T-cell (primary cell): Measurements from ENCODE around the gene PRTN3. TPM values are rescaled to one million over a fixed set of nuclear protein-coding genes. Genes with fewer than 3 reads are reported as not detected.
"Not testable (repeated sequence)": the region's sequence is repeated elsewhere in the genome, so short reads cannot be mapped to it uniquely, and the experiment has no call there.

Source experiments
- ATAC-seq, 4 experiments: fragments of 200-7000 bp in 3 of 4; fragments of 150-1000 bp in 1 of 4; cut with Tn5 transposase; replicated peaks in 1 of 4; 1 replicate in 3 of 4; 2 replicates in 1 of 4; pipeline ENCODE4 v1.10.0; 2021; ENCODE audit warnings: moderate library complexity in 3 of 4, mild to moderate bottlenecking in 2 of 4, moderate number of reproducible peaks in 1 of 4
- CTCF ChIA-PET, 2 donors: fragments of 300-600 bp; sonication (Branson Sonifier 250); formaldehyde crosslinking; loops; one replicate each; lab custom pipeline; 2022; ENCODE audit warnings: antibody characterized with exemption in 2 of 2; lab: Charles Lee
- POLR2A ChIA-PET, 2 donors: fragments of 300-600 bp; sonication (Branson Sonifier 250); formaldehyde crosslinking; loops; one replicate each; lab custom pipeline; 2022; ENCODE audit warnings: antibody characterized with exemption in 2 of 2; lab: Charles Lee
- DNase-seq, 35 experiments: peaks; one replicate each; pipeline versions ENCODE4 v3.0.0 to v3.0.0-alpha.2; 2013 to 2023
- H3K27ac ChIP-seq: one replicate; pipeline ENCODE4 v1.5.1; 2013; ENCODE audit warnings: low read length
- H3K27me3 ChIP-seq, 2 experiments: replicated peaks in 1 of 2; 1 replicate in 1 of 2; 2 replicates in 1 of 2; pipeline versions ENCODE4 v1.6.1 to v1.7.0; 2013; ENCODE audit warnings: low read length in 1 of 2, mixed read lengths in 1 of 2; ENCODE audit not compliant: control insufficient read depth in 2 of 2, insufficient read depth in 2 of 2; ENCODE audit errors: extremely low read depth in 1 of 2
- H3K36me3 ChIP-seq, 2 donors: 1 replicate in 1 of 2; 2 replicates in 1 of 2; pipeline versions ENCODE4 v1.6.1 to v1.7.0; 2013; ENCODE audit warnings: low read length in 1 of 2; ENCODE audit not compliant: control insufficient read depth in 2 of 2, insufficient read depth in 1 of 2; ENCODE audit errors: extremely low read depth in 1 of 2
- H3K4me1 ChIP-seq, 2 experiments: 1 replicate in 1 of 2; 2 replicates in 1 of 2; pipeline versions ENCODE4 v1.6.1 to v1.7.0; 2013; ENCODE audit warnings: low read length in 2 of 2, mixed read lengths in 1 of 2; ENCODE audit not compliant: insufficient read depth in 2 of 2, control insufficient read depth in 1 of 2; ENCODE audit errors: extremely low read depth in 1 of 2
- H3K4me3 ChIP-seq, 2 donors: 1 replicate in 1 of 2; 2 replicates in 1 of 2; pipeline versions ENCODE4 v1.5.1 to v1.7.0; 2013; ENCODE audit warnings: mild to moderate bottlenecking in 2 of 2, low read length in 1 of 2, moderate library complexity in 1 of 2; ENCODE audit not compliant: control insufficient read depth in 1 of 2; ENCODE audit errors: extremely low read depth in 1 of 2
- H3K9me3 ChIP-seq: 2 replicates; pipeline ENCODE4 v1.7.0; 2013
- H3K27ac Mint-ChIP-seq, 2 donors: one replicate each; pipeline ENCODE4 v1.8.0; 2020 to 2021; ENCODE audit warnings: mild to moderate bottlenecking in 2 of 2, mixed read lengths in 2 of 2
- H3K27me3 Mint-ChIP-seq, 2 donors: one replicate each; pipeline ENCODE4 v1.8.0; 2021 to 2022; ENCODE audit warnings: mixed read lengths in 2 of 2
- H3K36me3 Mint-ChIP-seq: one replicate; pipeline ENCODE4 v1.8.0; 2021; ENCODE audit warnings: mixed read lengths
- H3K4me1 Mint-ChIP-seq, 3 donors: one replicate each; pipeline ENCODE4 v1.8.0; 2020 to 2022; ENCODE audit warnings: mixed read lengths in 3 of 3, mild to moderate bottlenecking in 1 of 3
- H3K4me3 Mint-ChIP-seq, 3 donors: one replicate each; pipeline ENCODE4 v1.8.0; 2020 to 2022; ENCODE audit warnings: mild to moderate bottlenecking in 3 of 3, mixed read lengths in 3 of 3, moderate library complexity in 3 of 3
- H3K9me3 Mint-ChIP-seq, 3 donors: one replicate each; pipeline ENCODE4 v1.8.0; 2020 to 2022; ENCODE audit warnings: mixed read lengths in 3 of 3
- WGBS: methylation state at CpG from one replicate; pipeline ENCODE4 v1.1.5; 2013; ENCODE audit warnings: missing lambda C conversion rate; ENCODE audit not compliant: insufficient coverage; 5-methylcytosine and 5-hydroxymethylcytosine counted together
- total RNA-seq, 35 experiments: library from RNA in 6 of 35; stranded (reverse) in 6 of 35; fragments of 120-200 nt in 1 of 35; gene quantifications; one replicate each; pipeline versions ENCODE4 v1.2.1 to v1.2.4 and lab custom pipeline; 2013 to 2026

The PRTN3 gene
- total RNA-seq, 5 donors from 2014 or later (not counting 1 experiment from before 2014, with no cell fraction given): 0.50 TPM; not detected in 4

GRCh38 chr19:876089-876488 lies 35.3 kb downstream of the PRTN3 start:
- Histone ChIP-seq H3K27me3 (no peaks in the 10 kb centered on the region), H3K4me1 (peaks cover 2 to 30% of the 10 kb centered on the region in 2 experiments), H3K36me3 (peaks cover 15 to 20% of the 10 kb centered on the region in 2 donors), H3K9me3 (no peaks in the 10 kb centered on the region), H3K4me3 (no peak overlapping the region), H3K27ac (no peak overlapping the region)
- DNase-seq (no peak), ATAC-seq (no peak)
- CTCF ChIA-PET: interaction anchor here in 1 of 2 donors (1.4 kb wide), 1 partner anchor 13 kb away, joined by 3 read pairs; no protein-coding TSS in a partner anchor
- Mint-ChIP-seq H3K9me3 (no peaks in the 10 kb centered on the region), H3K36me3 (peaks cover 14% of the 10 kb centered on the region), H3K4me1 (peaks cover 10 to 15% (median 12%) of the 10 kb centered on the region in 3 donors), H3K4me3 (no peak overlapping the region), H3K27me3 (no peaks in the 10 kb centered on the region), H3K27ac (no peak overlapping the region)
- WGBS: 90% methylated on average over 8 of the region's 18 CpGs
- POLR2A ChIA-PET: no interaction called here

GRCh38 chr19:876780-877314 lies 36.0 kb downstream of the PRTN3 start:
- DNase-seq (no peak), ATAC-seq (no peak)
- Histone ChIP-seq H3K27me3 (no peaks in the 10 kb centered on the region), H3K9me3 (no peaks in the 10 kb centered on the region), H3K4me3 (no peak overlapping the region), H3K4me1 (peaks cover 2 to 24% of the 10 kb centered on the region in 2 experiments), H3K36me3 (peaks cover 22 to 25% of the 10 kb centered on the region in 2 donors), H3K27ac (no peak overlapping the region)
- Mint-ChIP-seq H3K27me3 (no peaks in the 10 kb centered on the region), H3K9me3 (no peaks in the 10 kb centered on the region), H3K4me1 (peaks cover 9 to 12% (median 10%) of the 10 kb centered on the region in 3 donors), H3K27ac (no peak overlapping the region), H3K4me3 (no peak overlapping the region), H3K36me3 (peaks cover 11% of the 10 kb centered on the region)
- POLR2A ChIA-PET: interaction anchor here in 1 of 2 donors (0.6 kb wide), 1 partner anchor 29 kb away, joined by 4 read pairs; no protein-coding TSS in a partner anchor
- CTCF ChIA-PET: no interaction called here
- WGBS: 89% methylated on average over 29 of the region's 29 CpGs

DNA sequence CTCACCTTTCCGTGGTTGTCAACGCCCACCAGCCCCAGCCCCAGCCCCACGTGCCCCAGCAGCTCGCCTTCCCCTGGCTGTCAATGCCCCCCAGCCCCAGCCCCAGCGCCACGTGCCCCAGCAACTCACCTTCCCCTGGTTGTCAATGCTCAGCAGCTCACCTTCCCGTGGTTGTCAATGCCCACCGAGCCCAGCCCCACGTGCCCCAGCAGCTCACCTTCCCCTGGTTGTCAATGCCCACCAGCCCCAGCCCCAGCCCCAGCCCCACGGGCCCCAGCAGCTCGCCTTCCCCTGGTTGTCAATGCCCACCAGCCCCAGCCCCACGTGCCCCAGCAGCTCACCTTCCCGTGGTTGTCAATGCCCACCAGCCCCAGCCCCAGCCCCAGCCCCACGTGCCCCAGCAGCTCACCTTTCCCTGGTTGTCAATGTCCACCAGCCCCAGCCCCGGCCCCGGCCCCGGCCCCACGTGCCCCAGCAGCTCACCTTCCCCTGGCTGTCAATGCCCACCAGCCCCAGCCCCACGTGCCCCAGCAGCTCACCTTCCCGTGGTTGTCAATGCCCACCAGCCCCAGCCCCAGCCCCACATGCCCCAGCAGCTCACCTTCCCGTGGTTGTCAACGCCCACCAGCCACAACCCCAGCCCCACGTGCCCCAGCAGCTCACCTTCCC lies 37.3 kb downstream of the PRTN3 start:
- H3K27ac ChIP-seq, ATAC-seq, H3K9me3 ChIP-seq, H3K4me3 ChIP-seq, H3K9me3 Mint-ChIP-seq, H3K4me1 Mint-ChIP-seq, DNase-seq, H3K27ac Mint-ChIP-seq, H3K4me3 Mint-ChIP-seq, H3K27me3 Mint-ChIP-seq, H3K27me3 ChIP-seq: not testable (repeated sequence)
- ChIA-PET CTCF (interaction anchor here (0.6 to 1.0 kb wide), 3 partner anchors 78 to 124 kb away, joined by 5 to 9 read pairs (median 5); no protein-coding TSS in a partner anchor), POLR2A (interaction anchor here in 1 of 2 donors (0.6 to 1.2 kb wide), 2 partner anchors 12 to 182 kb away, joined by 3 read pairs; no protein-coding TSS in a partner anchor)
- H3K36me3 Mint-ChIP-seq: peaks cover 11% of the 10 kb centered on the region
- Histone ChIP-seq H3K4me1 (peaks cover 0 to 16% of the 10 kb centered on the region in 2 experiments), H3K36me3 (peaks cover 22 to 37% of the 10 kb centered on the region in 2 donors)
- WGBS: 77% methylated on average over 12 of the region's 23 CpGs

- not testable (repeated sequence) for H3K27ac Mint-ChIP-seq
Measured at GRCh38 chr19:878751-879561, 38.2 kb downstream of the PRTN3 start.

GRCh38 chr19:879711-880438 lies 39.1 kb downstream of the PRTN3 start:
- ATAC-seq: no peak
- no peak for DNase-seq
- H3K4me3 Mint-ChIP-seq: no peak overlapping the region
- 95% methylated on average over 33 of the region's 37 CpGs for WGBS
- CTCF ChIA-PET: interaction anchor here in 1 of 2 donors (1.1 kb wide), 1 partner anchor 40 kb away, joined by 3 read pairs; no protein-coding TSS in a partner anchor
- no peaks in the 10 kb centered on the region for H3K27me3 ChIP-seq
- peaks cover 0 to 3% (median 0%) of the 10 kb centered on the region in 3 donors for H3K4me1 Mint-ChIP-seq
- H3K4me1 ChIP-seq: peaks cover 0 to 11% of the 10 kb centered on the region in 2 experiments
- H3K9me3 Mint-ChIP-seq: no peaks in the 10 kb centered on the region
- H3K27me3 Mint-ChIP-seq: no peaks in the 10 kb centered on the region
- no peaks in the 10 kb centered on the region for H3K9me3 ChIP-seq
- H3K27ac Mint-ChIP-seq: no peak overlapping the region
- H3K36me3 Mint-ChIP-seq: peaks cover 13% of the 10 kb centered on the region
- peaks cover 24 to 54% of the 10 kb centered on the region in 2 donors for H3K36me3 ChIP-seq
- POLR2A ChIA-PET: interaction anchor here in 1 of 2 donors (0.7 kb wide), 1 partner anchor 106 kb away, joined by 8 read pairs; no protein-coding TSS in a partner anchor
- no peak overlapping the region for H3K27ac ChIP-seq
- no peak overlapping the region for H3K4me3 ChIP-seq

More at GRCh38 chr19:878751-879561, 38.2 kb downstream of the PRTN3 start:
- H3K4me3 ChIP-seq, H3K27ac ChIP-seq, ATAC-seq, H3K9me3 ChIP-seq, H3K27me3 Mint-ChIP-seq, H3K4me1 ChIP-seq, H3K9me3 Mint-ChIP-seq, H3K4me3 Mint-ChIP-seq, DNase-seq, H3K27me3 ChIP-seq, H3K4me1 Mint-ChIP-seq: not testable (repeated sequence)
- WGBS: 93% methylated on average over 15 of the region's 24 CpGs
- peaks cover 20 to 45% of the 10 kb centered on the region in 2 donors for H3K36me3 ChIP-seq
- peaks cover 13% of the 10 kb centered on the region for H3K36me3 Mint-ChIP-seq
- ChIA-PET CTCF (interaction anchor here (0.6 to 1.1 kb wide), 4 partner anchors 8 to 124 kb away, joined by 3 to 9 read pairs (median 6); no protein-coding TSS in a partner anchor), POLR2A (interaction anchor here in 1 of 2 donors (0.6 to 1.2 kb wide), 2 partner anchors 13 to 181 kb away, joined by 3 read pairs; no protein-coding TSS in a partner anchor)
